ENCODE measurements around the gene ZNF200.
"Not testable (repeated sequence)": the region's sequence is repeated elsewhere in the genome, so short reads cannot be mapped to it uniquely, and the experiment has no call there.

The ZNF200 gene, protein sequence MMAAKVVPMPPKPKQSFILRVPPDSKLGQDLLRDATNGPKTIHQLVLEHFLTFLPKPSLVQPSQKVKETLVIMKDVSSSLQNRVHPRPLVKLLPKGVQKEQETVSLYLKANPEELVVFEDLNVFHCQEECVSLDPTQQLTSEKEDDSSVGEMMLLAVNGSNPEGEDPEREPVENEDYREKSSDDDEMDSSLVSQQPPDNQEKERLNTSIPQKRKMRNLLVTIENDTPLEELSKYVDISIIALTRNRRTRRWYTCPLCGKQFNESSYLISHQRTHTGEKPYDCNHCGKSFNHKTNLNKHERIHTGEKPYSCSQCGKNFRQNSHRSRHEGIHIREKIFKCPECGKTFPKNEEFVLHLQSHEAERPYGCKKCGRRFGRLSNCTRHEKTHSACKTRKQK

DNA sequence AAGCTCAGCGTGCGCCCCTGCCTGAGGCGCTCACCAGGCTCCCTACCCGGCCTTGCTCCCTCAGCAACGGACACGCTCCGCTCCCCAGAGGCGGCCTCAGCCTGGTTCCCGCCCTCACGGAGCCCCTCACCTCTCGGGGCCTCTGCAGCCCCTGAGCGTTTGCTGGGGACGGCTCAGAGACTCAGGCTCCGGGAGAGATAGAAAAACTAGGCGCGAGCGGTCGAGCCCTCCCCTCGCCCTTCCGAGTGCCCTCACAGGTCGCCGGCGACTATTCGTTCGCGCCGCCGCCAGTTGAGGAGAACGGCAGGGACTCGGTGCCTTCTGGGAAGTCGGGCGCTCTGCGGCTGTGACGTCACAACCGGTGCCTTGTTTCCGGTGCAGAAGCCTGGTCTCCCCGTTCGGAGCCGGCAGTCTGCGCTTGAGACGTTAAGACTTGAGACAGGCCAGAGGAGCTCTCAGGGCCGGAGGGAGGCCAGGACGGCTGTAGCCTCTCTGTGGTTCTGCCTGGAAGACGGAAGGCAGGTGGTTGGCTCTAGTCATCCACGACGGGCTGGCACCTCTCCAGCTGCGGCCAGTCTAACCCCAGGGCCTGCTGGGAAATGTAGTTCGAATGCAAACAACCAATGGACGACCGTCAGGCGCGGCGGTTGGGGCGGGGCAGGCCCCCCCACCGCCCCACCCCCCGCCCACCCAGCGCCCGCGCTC, at the start of gene ZNF200:
TSS of gene ZNF200 (minus strand) at position 302 of the 705 bp plus-strand sequence. CDS start 1,403 bp downstream, outside the sequence.
- peak; percentile 71 to 90 (median 81) for DNase-seq

DNA sequence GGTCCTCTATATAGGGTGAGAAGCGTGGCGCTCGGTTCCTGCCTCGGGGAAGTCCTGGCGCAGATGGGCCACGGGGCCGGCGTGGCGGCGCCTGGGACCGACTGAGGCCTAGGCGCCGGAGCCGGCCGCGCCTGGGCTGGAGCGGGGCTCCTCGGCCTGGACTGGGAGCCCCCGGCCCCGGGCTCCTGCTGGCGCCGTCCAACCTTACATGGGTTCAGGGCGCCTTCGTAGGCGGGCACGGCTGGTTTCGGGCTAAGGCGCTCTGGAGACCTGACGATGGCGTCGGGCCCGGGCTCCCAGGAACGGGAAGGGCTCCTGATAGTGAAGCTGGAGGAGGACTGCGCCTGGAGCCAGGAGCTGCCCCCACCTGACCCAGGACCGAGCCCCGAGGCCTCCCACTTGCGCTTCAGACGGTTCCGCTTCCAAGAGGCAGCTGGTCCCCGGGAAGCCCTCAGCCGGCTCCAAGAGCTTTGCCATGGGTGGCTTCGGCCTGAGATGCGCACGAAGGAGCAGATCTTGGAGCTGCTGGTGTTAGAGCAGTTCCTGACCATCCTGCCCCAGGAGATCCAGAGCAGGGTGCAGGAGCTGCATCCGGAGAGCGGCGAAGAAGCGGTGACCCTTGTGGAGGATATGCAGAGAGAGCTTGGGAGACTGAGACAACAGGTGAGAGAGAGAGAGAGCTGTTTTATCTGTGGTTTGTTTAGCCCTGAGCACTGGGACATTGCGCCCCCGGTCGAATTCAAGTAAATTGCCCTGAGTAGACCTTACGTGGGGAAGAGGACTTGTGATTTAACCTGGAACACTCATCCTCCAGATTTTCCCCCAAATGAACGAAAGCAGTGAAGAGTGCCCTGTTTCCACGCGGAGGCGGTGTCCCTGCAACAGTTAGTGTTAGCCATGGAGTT, 48.8 kb upstream of the ZNF200 start:
- DNase-seq = peak in 1 of 4 experiments; percentile 5

DNA sequence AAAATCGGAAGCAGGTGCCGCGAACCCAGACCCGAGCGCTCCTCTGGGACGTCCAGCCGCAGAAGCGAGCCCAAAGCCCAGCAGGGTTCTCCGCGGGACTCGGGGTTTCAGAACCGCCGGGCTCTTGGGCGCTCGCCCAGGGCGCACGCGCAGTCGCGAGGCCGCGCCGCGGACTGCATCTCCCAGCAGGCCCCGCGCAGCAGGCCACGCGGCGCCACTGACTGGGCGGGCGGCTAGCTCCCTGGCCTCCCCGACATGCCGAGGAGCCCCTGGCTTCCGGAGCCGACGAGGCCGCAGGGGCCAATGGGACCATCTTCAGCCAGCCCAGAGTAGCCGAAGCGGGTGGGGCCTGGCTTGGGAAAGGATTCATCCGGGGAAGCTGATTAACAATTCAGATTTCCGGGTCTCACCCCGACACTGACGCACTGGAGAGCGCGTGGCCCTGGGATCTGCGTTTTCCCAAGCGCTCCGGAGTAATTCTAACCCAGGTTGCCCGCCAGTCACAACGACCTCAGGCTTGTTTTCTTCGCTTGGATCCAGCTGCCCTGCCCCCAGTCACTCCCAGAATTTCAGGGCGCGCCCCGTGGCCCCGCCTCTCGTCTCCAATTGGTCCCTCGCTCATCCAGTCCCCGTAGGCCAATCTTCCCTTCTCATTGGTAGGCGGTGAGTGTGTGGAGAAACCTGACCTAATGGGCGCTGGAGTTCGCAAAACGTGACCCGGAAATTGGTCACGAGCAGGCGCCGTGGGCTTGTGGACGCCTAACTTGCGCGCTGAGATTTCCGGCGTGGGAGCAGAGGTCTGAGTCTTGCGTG, 48.0 kb upstream of the ZNF200 start, which contains the start of gene ZNF263:
TSS of gene ZNF263 (plus strand) at position 762 of the 813 bp plus-strand sequence. CDS start 328 bp downstream, outside the sequence.
- peak; percentile 80 to 85 (median 84) for DNase-seq

GRCh38 chr16:3282103-3282729, 47.3 kb upstream of the ZNF200 start:
- DNase-seq = peak in 1 of 4 experiments; percentile 38

DNA sequence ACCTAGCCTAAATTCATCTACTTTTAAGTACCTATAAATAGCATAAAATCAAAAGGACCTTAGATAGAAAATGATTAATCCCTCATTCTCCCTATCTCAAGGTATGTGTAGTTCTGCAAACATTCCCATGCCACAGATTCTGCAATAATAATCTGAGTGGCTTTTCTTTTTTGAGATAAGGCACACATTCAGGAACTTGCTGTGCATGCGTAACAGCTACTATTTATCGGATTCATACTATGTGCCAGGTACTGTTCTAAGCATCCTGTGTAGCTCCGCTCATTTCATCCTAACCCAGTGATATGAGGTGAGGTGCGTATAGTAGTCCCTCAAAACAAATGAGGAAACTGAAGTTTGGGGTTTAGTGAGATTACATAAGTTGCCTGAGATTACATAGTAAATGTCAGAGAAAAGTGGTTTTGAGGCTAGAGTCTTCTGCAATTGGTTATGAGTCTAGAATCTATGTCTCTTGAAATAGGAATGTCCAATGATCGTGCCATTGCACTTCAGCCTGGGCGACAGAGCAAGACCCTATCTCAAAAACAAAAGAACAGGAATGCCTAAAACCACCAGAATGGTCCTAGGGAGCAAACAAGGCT, 46.4 kb upstream of the ZNF200 start:
- DNase-seq = no peak

GRCh38 chr16:3276679-3277078, 41.7 kb upstream of the ZNF200 start:
- DNase-seq = no peak

DNA sequence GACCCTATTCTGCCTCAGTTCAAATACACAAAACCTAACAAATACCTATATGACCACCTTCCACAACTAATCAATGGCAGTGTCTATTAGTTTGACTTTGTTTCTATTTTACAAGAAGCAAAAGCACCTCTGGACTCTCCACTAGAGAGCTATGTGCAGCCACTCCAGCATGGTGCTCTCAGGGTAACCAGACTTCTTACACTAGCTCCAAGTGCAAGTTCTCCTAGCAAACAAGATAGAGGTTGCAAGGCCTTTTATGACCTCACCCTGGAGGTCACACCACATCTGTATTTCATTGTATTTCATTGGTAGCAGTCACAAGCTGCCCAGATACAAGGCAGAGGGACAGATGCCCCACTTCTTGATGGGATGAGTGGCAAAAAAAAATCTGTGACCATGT, 40.0 kb upstream of the ZNF200 start:
- no peak for DNase-seq

GRCh38 chr16:3274490-3274889, 39.5 kb upstream of the ZNF200 start:
- DNase-seq = no peak

- not testable (repeated sequence) for DNase-seq
Observed at GRCh38 chr16:3271281-3271680, 36.3 kb upstream of the ZNF200 start.

GRCh38 chr16:3270718-3271117, 35.8 kb upstream of the ZNF200 start:
- DNase-seq = not testable (repeated sequence)

DNA sequence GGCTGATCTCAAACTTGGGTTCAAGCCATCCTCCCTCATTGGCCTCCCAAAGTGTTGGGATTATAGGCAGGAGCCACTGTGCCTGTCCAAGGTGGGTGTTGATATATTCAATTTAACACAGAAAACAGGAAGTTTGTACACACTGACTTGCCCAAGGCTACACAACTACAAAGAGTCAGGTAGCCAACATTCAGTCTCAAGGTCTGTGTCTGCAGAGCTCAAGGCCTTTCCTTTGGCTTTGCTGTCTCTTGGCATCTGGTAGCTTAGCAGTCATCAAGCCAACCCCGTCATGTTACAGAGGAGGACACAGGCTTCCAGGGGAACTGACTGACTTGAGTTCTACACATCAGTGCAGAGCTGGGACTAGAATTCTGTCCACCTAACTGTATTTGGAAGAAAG, 33.3 kb upstream of the ZNF200 start:
- no peak for DNase-seq

DNA sequence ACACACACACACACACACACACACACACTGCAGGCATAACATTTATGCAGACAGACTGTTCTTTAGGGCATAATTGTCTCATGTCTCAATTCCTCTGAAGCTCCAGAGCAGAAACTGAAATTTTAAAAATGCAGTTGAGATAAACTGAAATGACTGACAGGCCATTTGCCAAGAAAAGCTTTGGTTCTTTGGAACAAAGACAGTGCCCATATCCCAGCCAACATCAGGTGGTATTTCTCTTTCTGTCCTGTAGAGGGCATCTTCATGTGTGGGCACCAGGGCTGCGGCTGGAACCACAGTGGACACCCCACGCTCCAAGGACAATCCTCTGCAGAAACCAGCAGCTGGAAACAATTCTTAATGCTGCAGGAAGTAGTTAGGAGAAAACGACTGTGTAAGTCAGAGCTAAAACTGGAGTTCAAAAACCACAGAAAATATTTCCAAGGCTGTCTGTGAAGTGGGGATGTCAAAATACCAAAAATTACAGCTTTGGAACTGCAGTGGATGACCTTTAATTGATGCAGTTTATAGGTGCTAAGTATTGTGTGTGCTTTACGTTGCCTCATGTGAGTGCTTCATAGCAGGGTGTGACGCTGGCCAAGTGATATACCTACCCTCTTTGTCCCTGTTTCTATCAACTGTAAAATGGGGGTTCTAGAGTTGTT, 32.0 kb upstream of the ZNF200 start:
- no peak for DNase-seq

- peak; percentile 95 to 98 (median 97) for DNase-seq
Observed at GRCh38 chr16:3264137-3265036, 29.4 kb upstream of the ZNF200 start.

- no peak for DNase-seq
Observed at GRCh38 chr16:3262517-3262916, 27.6 kb upstream of the ZNF200 start.

DNA sequence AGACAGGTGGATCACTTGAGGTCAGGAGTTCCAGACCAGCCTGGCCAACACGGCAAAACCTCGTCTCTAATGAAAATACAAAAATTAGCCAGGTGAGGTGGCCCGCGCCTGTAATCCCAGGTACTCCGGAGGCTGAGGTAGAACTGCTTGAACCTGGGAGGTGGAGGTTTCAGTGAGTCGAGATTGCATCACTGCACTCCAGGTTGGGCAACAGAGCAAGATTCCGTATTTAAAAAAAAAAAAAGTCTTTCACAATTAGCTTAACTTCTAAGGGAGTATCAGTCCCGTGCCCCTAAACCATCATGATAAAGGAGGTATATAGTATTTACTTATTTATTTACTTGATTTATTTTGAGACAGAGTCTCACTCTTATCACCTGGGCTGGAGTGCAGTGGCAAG, 24.9 kb upstream of the ZNF200 start:
- DNase-seq = no peak

DNA sequence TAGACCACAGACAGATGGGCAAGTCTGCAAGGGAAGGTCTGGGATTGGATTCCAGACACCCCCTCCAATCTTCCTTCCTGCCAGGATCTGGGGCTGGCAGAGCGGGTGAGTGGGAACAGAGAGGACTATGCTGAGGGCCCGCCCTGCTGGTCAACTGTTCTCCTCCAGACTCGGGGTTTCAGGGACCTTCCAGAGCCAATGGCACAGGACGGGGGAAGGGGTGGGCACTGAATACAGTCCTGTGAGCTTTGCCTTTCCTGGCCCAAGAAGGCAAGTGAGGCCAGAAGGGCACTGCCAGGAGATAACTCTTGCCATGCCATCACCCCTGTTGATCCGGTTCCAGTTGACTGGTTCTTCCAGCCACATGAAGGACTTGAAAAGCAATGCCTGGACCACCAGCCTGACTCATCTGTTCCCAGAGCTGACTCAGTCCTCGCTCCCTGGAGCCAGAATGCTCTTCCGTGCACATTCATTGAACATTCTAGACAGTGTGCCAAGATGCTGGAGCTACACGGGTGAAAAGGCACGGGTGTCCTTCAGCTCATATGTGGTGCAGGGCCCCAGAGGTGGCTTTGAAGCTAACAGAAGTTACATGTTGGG, 22.0 kb upstream of the ZNF200 start:
- DNase-seq = no peak

GRCh38 chr16:3256146-3256865, 21.3 kb upstream of the ZNF200 start, which contains the start of gene MEFV:
TSS of gene MEFV (minus strand) at chr16:3256633. CDS start at chr16:3256587, 46 bp downstream.
- no peak for DNase-seq

DNA sequence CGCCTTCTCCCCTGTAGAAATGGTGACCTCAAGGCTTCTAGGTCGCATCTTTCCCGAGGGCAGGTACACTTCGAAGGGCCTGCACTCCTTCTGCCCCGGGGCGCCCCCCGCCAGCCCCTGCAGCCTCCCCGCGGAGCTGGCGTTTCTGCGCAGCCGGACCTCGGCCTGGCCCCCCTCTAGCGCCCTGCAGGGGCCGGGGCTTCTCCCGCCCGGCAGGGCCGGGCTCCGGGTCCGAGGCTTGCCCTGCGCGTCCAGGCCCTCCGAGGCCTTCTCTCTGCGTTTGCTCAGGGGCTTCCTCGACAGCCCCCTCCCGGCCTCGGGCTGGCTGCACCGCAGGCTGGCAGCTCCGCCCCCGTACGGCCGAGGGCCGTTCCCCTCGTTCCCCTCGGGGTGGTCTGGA, 19.4 kb upstream of the ZNF200 start:
- DNase-seq = no peak
